Fibroblast of lung (primary cell): Measurements from ENCODE around the gene LZTR1. TPM values are rescaled to one million over a fixed set of nuclear protein-coding genes. Genes with fewer than 3 reads are reported as not detected.

Experiments used
- DNase-seq, 2 donors: peaks; one replicate each; pipeline versions ENCODE4 v3.0.0 to v3.0.0-alpha.2; 2010; ENCODE audit warnings: low read depth in 2 of 2
- H2AFZ ChIP-seq: 2 replicates; pipeline ENCODE4 v1.5.1; 2012; ENCODE audit warnings: low read length, control low read depth, inconsistent platforms
- H3K27ac ChIP-seq: 2 replicates; pipeline ENCODE4 v1.5.1; 2011; ENCODE audit warnings: low read length, control low read depth; ENCODE audit not compliant: insufficient read depth
- H3K27me3 ChIP-seq: 2 replicates; pipeline ENCODE4 v1.5.1; 2011; ENCODE audit warnings: mild to moderate bottlenecking, low read length; ENCODE audit not compliant: control insufficient read depth, insufficient read depth
- H3K36me3 ChIP-seq: 2 replicates; pipeline ENCODE4 v1.5.1; 2011; ENCODE audit warnings: low read length; ENCODE audit not compliant: control insufficient read depth, insufficient read depth
- H3K4me1 ChIP-seq: 2 replicates; pipeline ENCODE4 v1.5.1; 2011; ENCODE audit warnings: low read length; ENCODE audit not compliant: control insufficient read depth, insufficient read depth; ENCODE audit errors: extremely low read depth
- H3K4me2 ChIP-seq: 2 replicates; pipeline ENCODE4 v1.5.1; 2011; ENCODE audit warnings: low read length, control low read depth; ENCODE audit not compliant: insufficient read depth; ENCODE audit errors: extremely low read depth
- H3K4me3 ChIP-seq, 4 experiments: fragments of 200-600 bp in 1 of 4; sonication (generic) in 1 of 4; replicated peaks in 1 of 4; 2 replicates each; pipeline ENCODE4 v1.5.1; 2011 to 2016; ENCODE audit warnings: low read length in 4 of 4, low read depth in 3 of 4, mild to moderate bottlenecking in 3 of 4, control low read depth in 2 of 4, inconsistent platforms in 1 of 4, mixed read lengths in 1 of 4; ENCODE audit not compliant: insufficient read depth in 1 of 4; ENCODE audit errors: control extremely low read depth in 1 of 4
- H3K79me2 ChIP-seq: 2 replicates; pipeline ENCODE4 v1.5.1; 2012; ENCODE audit warnings: mild to moderate bottlenecking, low read length, inconsistent platforms; ENCODE audit not compliant: control insufficient read depth, insufficient read depth
- H3K9ac ChIP-seq: 2 replicates; pipeline ENCODE4 v1.5.1; 2011; ENCODE audit warnings: mild to moderate bottlenecking, low read length, control low read depth; ENCODE audit not compliant: insufficient read depth
- H3K9me3 ChIP-seq: 2 replicates; pipeline ENCODE4 v1.5.1; 2012; ENCODE audit warnings: low read depth, low read length; ENCODE audit not compliant: control insufficient read depth, insufficient read depth
- H4K20me1 ChIP-seq: 2 replicates; pipeline ENCODE4 v1.5.1; 2011; ENCODE audit warnings: low read length; ENCODE audit not compliant: control insufficient read depth, insufficient read depth; ENCODE audit errors: extremely low read depth
- EZH2 ChIP-seq: IDR thresholded peaks from 2 replicates; pipeline ENCODE4 v1.5.1; 2012; ENCODE audit warnings: low read length, control low read depth, mild to moderate bottlenecking; ENCODE audit errors: missing control alignments
- polyA plus RNA-seq, 2 donors: library from polyadenylated mRNA; depleted of rRNA in 1 of 2; stranded (reverse) in 1 of 2; unstranded in 1 of 2; fragments of >200 nt; gene quantifications; 2 replicates each; pipeline ENCODE4 v1.2.1, GENCODE V29; 2011 to 2012; ENCODE audit warnings: missing spikeins in 1 of 2
- total RNA-seq: library from RNA; depleted of rRNA; stranded (reverse); fragments of >200 nt; gene quantifications from 2 replicates; pipeline ENCODE4 v1.2.1, GENCODE V29; 2014
- TF ChIP-seq, protein P1 (sequence below), 2 donors: IDR thresholded peaks in 1 of 2; conservative IDR thresholded peaks in 1 of 2; 1 replicate in 1 of 2; 2 replicates in 1 of 2; pipeline ENCODE4 v1.5.1; 2011 to 2012; ENCODE audit warnings: low read length in 2 of 2, control low read depth in 1 of 2, inconsistent platforms in 1 of 2, low read depth in 1 of 2, mild to moderate bottlenecking in 1 of 2

Gene LZTR1
- total and polyA plus RNA-seq, 2 donors (not counting 1 experiment from before 2014, with no cell fraction given) = 27.4 to 75.8 TPM

DNA sequence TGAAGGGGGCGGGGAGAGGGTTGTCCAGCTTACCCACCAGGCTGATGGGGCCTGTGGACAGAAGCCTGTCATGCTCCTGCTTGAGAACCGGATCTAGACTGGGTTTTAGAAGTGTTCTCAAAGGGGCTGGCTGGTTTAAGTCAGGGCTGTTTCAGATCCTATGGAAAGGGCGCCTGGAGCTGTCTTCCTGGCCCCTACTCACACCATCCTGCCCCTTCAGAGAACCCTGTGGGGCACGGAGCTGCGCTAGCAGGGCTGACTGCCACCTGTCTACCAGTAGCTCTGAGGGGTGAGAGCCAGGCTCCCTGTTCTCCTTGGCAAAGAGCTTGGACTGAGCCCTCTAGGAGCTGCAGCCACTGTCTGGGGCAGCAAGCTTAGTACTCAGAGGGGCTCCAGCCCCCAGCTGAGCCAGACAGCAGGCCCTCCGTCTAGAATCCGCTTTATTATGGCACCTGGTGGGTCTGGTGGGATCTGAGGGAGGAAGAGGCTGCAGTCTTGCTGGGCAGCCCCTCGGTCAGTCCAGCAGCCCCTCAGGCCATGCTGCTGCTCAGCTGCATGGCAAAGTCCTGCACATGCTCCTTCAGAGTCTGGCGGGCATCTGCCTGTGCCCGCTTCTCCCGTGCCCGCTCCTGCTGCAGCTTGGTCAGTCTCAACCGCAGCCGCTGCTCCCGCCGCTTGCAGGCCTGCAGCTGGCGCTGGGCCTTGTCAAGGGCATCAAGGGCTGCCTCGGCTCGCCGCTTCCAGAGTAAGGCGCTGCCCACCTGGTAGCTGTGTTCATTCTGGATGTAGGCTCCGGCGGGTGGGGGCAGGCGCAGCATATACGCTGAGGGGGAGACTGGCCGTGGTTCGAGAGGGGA lies 17.5 kb downstream of the LZTR1 start:
- Histone ChIP-seq H3K4me2 (no peak overlapping the region), H3K9ac (no peak overlapping the region), H2AFZ (no peak overlapping the region), H3K4me1 (peaks cover 9% of the 10 kb centered on the region), H3K27me3 (no peaks in the 10 kb centered on the region), H3K27ac (no peak overlapping the region), H3K4me3 (peak overlapping the region in 1 of 4 experiments; percentile 87), H4K20me1 (no peaks in the 10 kb centered on the region), H3K36me3 (peaks cover 14% of the 10 kb centered on the region), H3K79me2 (peaks cover 27% of the 10 kb centered on the region), H3K9me3 (no peaks in the 10 kb centered on the region)
- DNase-seq = no peak
- TF ChIP-seq EZH2 = no peak
- TF ChIP-seq, protein P1, sequence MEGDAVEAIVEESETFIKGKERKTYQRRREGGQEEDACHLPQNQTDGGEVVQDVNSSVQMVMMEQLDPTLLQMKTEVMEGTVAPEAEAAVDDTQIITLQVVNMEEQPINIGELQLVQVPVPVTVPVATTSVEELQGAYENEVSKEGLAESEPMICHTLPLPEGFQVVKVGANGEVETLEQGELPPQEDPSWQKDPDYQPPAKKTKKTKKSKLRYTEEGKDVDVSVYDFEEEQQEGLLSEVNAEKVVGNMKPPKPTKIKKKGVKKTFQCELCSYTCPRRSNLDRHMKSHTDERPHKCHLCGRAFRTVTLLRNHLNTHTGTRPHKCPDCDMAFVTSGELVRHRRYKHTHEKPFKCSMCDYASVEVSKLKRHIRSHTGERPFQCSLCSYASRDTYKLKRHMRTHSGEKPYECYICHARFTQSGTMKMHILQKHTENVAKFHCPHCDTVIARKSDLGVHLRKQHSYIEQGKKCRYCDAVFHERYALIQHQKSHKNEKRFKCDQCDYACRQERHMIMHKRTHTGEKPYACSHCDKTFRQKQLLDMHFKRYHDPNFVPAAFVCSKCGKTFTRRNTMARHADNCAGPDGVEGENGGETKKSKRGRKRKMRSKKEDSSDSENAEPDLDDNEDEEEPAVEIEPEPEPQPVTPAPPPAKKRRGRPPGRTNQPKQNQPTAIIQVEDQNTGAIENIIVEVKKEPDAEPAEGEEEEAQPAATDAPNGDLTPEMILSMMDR (conservative IDR thresholded peaks at IDR 0.05 in 1 of 2, IDR thresholded peaks at IDR 0.05 in 1 of 2; ENCODE audit: low read depth in 1 of 2, low read length in 2 of 2) = no peak

GRCh38 chr22:21000207-21000986 lies 18.3 kb downstream of the LZTR1 start:
- peak in 1 of 2 donors; percentile 9 for DNase-seq
- Histone ChIP-seq H2AFZ (no peak overlapping the region), H4K20me1 (no peaks in the 10 kb centered on the region), H3K79me2 (peaks cover 27% of the 10 kb centered on the region), H3K4me3 (peak overlapping the region; percentile 67 to 93 (median 83)), H3K9me3 (no peaks in the 10 kb centered on the region), H3K36me3 (peaks cover 12% of the 10 kb centered on the region), H3K27ac (peak overlapping the region; percentile 99), H3K9ac (peak overlapping the region; percentile 100), H3K4me2 (peak overlapping the region; percentile 91), H3K4me1 (peaks cover 9% of the 10 kb centered on the region), H3K27me3 (no peaks in the 10 kb centered on the region)
- TF ChIP-seq EZH2 = no peak
- TF ChIP-seq, protein P1 (conservative IDR thresholded peaks at IDR 0.05 in 1 of 2, IDR thresholded peaks at IDR 0.05 in 1 of 2; ENCODE audit: low read depth in 1 of 2, low read length in 2 of 2) = no peak

GRCh38 chr22:21000987-21001600 lies 19.0 kb downstream of the LZTR1 start:
- no peaks in the 10 kb centered on the region for H4K20me1 ChIP-seq
- peak in 1 of 2 donors; percentile 7 for DNase-seq
- peaks cover 27% of the 10 kb centered on the region for H3K79me2 ChIP-seq
- peak overlapping the region; percentile 99 for H3K27ac ChIP-seq
- H3K9ac ChIP-seq = peak overlapping the region; percentile 100
- no peaks in the 10 kb centered on the region for H3K27me3 ChIP-seq
- peak overlapping the region; percentile 67 to 93 (median 83) for H3K4me3 ChIP-seq
- peaks cover 9% of the 10 kb centered on the region for H3K4me1 ChIP-seq
- peak overlapping the region; percentile 91 for H3K4me2 ChIP-seq
- TF ChIP-seq EZH2 = no peak
- peaks cover 10% of the 10 kb centered on the region for H3K36me3 ChIP-seq
- no peaks in the 10 kb centered on the region for H3K9me3 ChIP-seq
- H2AFZ ChIP-seq = peak overlapping the region; percentile 58
